Stimulated activated CD8-positive, alpha-beta memory T cell treated with anti-CD3 and anti-CD28 coated beads, Interleukin-2, amount 100 ng/mL, for 1 hour (primary cell): ENCODE data around the gene CNTNAP1.

Experiments
- DNase-seq, 2 donors: peaks; one replicate each; pipeline ENCODE4 v3.0.0-alpha.2; 2020; ENCODE audit warnings: low read depth in 2 of 2

CNTNAP1 gene

GRCh38 chr17:42670789-42671657, 11.3 kb upstream of the CNTNAP1 start:
- no peak for DNase-seq

GRCh38 chr17:42672038-42672437, 10.3 kb upstream of the CNTNAP1 start:
- no peak for DNase-seq

- no peak for DNase-seq
Measured at GRCh38 chr17:42673266-42673884, 9.0 kb upstream of the CNTNAP1 start.

GRCh38 chr17:42673885-42674754, 8.2 kb upstream of the CNTNAP1 start:
- DNase-seq = no peak

GRCh38 chr17:42674755-42675347, 7.5 kb upstream of the CNTNAP1 start:
- DNase-seq = no peak

- no peak for DNase-seq
Measured at GRCh38 chr17:42675348-42675964, 6.9 kb upstream of the CNTNAP1 start.

GRCh38 chr17:42675965-42676423, 6.3 kb upstream of the CNTNAP1 start:
- DNase-seq = no peak

GRCh38 chr17:42676424-42677011, 5.8 kb upstream of the CNTNAP1 start, which contains the start of gene PLEKHH3:
Gene PLEKHH3 (minus strand): TSS chr17:42676994. CDS start chr17:42676563, 431 bp downstream.
- DNase-seq = no peak

- peak; percentile 90 to 96 for DNase-seq
Measured at GRCh38 chr17:42677012-42677857, 5.1 kb upstream of the CNTNAP1 start.

GRCh38 chr17:42677921-42678781, 4.2 kb upstream of the CNTNAP1 start:
- DNase-seq = peak; percentile 47 to 55

GRCh38 chr17:42678951-42679491, 3.3 kb upstream of the CNTNAP1 start:
- no peak for DNase-seq

GRCh38 chr17:42679492-42680330, 2.6 kb upstream of the CNTNAP1 start:
- peak; percentile 41 to 61 for DNase-seq

GRCh38 chr17:42680331-42680808, 2.0 kb upstream of the CNTNAP1 start:
- no peak for DNase-seq

GRCh38 chr17:42682722-42683403, 532 bp downstream of the CNTNAP1 start:
- no peak for DNase-seq

GRCh38 chr17:42683407-42684034, 1.2 kb downstream of the CNTNAP1 start:
- DNase-seq = no peak

GRCh38 chr17:42684929-42685556, 2.7 kb downstream of the CNTNAP1 start:
- no peak for DNase-seq
